Ishikawa (cell line): ENCODE results near the gene WSCD1.

ENCODE experiments used
- CEBPB ChIP-seq: IDR thresholded peaks from 2 replicates; pipeline ENCODE4 v1.6.1; 2012
- CREB1 ChIP-seq: IDR thresholded peaks from 2 replicates; pipeline ENCODE4 v1.6.1; 2012; ENCODE audit warnings: low read depth
- EGR1 ChIP-seq: IDR thresholded peaks from 2 replicates; pipeline ENCODE4 v1.6.1; 2012
- EP300 ChIP-seq: IDR thresholded peaks from 2 replicates; pipeline ENCODE4 v1.6.1; 2012; ENCODE audit warnings: borderline replicate concordance
- FOXM1 ChIP-seq: IDR thresholded peaks from 2 replicates; pipeline ENCODE4 v1.6.1; 2012; ENCODE audit warnings: low read depth, borderline replicate concordance
- MAX ChIP-seq: IDR thresholded peaks from 2 replicates; pipeline ENCODE4 v1.6.1; 2012
- NFIC ChIP-seq: IDR thresholded peaks from 2 replicates; pipeline ENCODE4 v1.6.1; 2012
- RAD21 ChIP-seq: IDR thresholded peaks from 2 replicates; pipeline ENCODE4 v1.6.1; 2012; ENCODE audit warnings: low read depth
- REST ChIP-seq: IDR thresholded peaks from 2 replicates; pipeline ENCODE4 v1.6.1; 2012; ENCODE audit warnings: low read depth, mild to moderate bottlenecking
- TAF1 ChIP-seq: IDR thresholded peaks from 2 replicates; pipeline ENCODE4 v1.6.1; 2012; ENCODE audit warnings: low read depth, mild to moderate bottlenecking
- TCF12 ChIP-seq: IDR thresholded peaks from 2 replicates; pipeline ENCODE4 v1.6.1; 2012; ENCODE audit warnings: low read depth
- TEAD4 ChIP-seq: IDR thresholded peaks from 2 replicates; pipeline ENCODE4 v1.6.1; 2012
- YY1 ChIP-seq: IDR thresholded peaks from 2 replicates; pipeline ENCODE4 v1.6.1; 2012; ENCODE audit warnings: low read depth
- TF ChIP-seq, protein P1 (sequence below): IDR thresholded peaks from 2 replicates; pipeline ENCODE4 v1.6.1; 2012

DNA sequence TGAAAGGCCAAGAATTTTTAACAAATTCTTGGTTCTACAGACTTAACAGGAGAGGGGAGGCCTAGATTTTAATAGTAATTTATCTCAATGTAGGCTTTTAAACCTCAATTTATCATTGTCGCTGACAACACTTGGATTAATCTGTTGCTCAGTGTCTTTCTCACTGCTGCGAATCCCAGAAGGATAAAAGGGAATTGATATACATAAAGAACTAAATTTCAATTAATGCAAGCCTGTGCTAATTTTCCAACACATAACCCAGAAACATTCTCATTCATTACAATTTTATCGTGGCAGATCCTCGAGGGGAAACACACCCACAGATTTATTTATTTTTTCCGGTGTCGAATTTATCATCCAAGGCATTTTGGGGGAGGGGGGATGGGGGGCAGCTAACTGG is 98.1 kb downstream of the WSCD1 start:
- TF ChIP-seq TAF1 (no peak), CEBPB (no peak), REST (no peak), RAD21 (no peak), CREB1 (no peak), EP300 (no peak), FOXM1 (no peak), TEAD4 (no peak), MAX (no peak), YY1 (no peak), EGR1 (no peak), TCF12 (no peak), NFIC (no peak)
- TF ChIP-seq, protein P1, sequence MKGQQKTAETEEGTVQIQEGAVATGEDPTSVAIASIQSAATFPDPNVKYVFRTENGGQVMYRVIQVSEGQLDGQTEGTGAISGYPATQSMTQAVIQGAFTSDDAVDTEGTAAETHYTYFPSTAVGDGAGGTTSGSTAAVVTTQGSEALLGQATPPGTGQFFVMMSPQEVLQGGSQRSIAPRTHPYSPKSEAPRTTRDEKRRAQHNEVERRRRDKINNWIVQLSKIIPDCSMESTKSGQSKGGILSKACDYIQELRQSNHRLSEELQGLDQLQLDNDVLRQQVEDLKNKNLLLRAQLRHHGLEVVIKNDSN = no peak
